ENCODE measurements around the gene DNAI7. TPM values are rescaled to one million over a fixed set of nuclear protein-coding genes. Genes with fewer than 3 reads are reported as not detected.

The DNAI7 gene
- polyA plus RNA-seq, 3 donors from 2014 or later: 0.21 TPM; not detected in 2

DNA sequence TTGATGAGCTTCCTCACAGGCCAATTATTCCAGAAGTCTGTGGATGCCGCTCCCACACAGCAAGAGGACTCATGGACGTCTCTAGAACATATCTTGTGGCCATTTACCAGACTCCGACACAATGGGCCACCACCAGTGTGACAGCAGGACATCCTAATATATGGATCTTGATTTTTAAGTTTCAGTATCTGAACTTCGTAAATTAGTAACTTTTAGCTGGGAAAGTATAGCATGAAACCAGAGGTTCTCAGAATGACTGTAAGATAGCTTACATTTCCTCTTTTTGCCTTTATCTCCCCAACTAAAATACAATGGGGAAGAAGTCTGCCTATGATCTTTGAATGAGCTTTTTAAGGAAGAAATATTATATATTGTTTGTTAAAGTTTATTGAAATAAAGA is 87.0 kb downstream of the DNAI7 start:
- H3K9me3 Mint-ChIP-seq: no peaks in the 10 kb centered on the region
- no peaks in the 10 kb centered on the region for H3K27me3 Mint-ChIP-seq (ENCODE audit: low read depth in 3 of 3)
- peaks cover 30 to 37% (median 32%) of the 10 kb centered on the region in 3 donors for H3K36me3 Mint-ChIP-seq
- no peaks in the 10 kb centered on the region for H3K4me1 Mint-ChIP-seq
- DNase-seq: no peak
- no peak overlapping the region for H3K4me3 Mint-ChIP-seq
- peak overlapping the region in 2 of 6 donors; percentile 10 to 34 for H3K27ac Mint-ChIP-seq

- peaks cover 37 to 39% (median 38%) of the 10 kb centered on the region in 3 donors for H3K36me3 Mint-ChIP-seq
- no peak overlapping the region for H3K4me3 Mint-ChIP-seq
- no peak for DNase-seq
- H3K27me3 Mint-ChIP-seq (ENCODE audit: low read depth in 3 of 3): no peaks in the 10 kb centered on the region
- H3K9me3 Mint-ChIP-seq: no peaks in the 10 kb centered on the region
- H3K27ac Mint-ChIP-seq: peak overlapping the region in 2 of 6 donors; percentile 16 to 51
- H3K4me1 Mint-ChIP-seq: no peaks in the 10 kb centered on the region
Observed at GRCh38 chr12:25106818-25107217, 88.1 kb downstream of the DNAI7 start.

- no peak for DNase-seq
- Mint-ChIP-seq H3K4me1 (peaks cover 0 to 6% of the 10 kb centered on the region in 2 donors), H3K9me3 (no peaks in the 10 kb centered on the region), H3K36me3 (peaks cover 22 to 35% (median 33%) of the 10 kb centered on the region in 3 donors), H3K27me3 (ENCODE audit: low read depth in 3 of 3) (no peaks in the 10 kb centered on the region), H3K4me3 (no peak overlapping the region), H3K27ac (peak overlapping the region in 3 of 6 donors; percentile 29 to 61 (median 29))
Observed at GRCh38 chr12:25102402-25102801, 92.6 kb downstream of the DNAI7 start.

GRCh38 chr12:25101092-25101445 is 93.9 kb downstream of the DNAI7 start:
- Mint-ChIP-seq H3K36me3 (peaks cover 28 to 43% (median 38%) of the 10 kb centered on the region in 3 donors), H3K4me1 (peaks cover 0 to 6% of the 10 kb centered on the region in 2 donors), H3K4me3 (no peak overlapping the region), H3K27ac (peak overlapping the region in 2 of 6 donors; percentile 10 to 38), H3K27me3 (ENCODE audit: low read depth in 3 of 3) (no peaks in the 10 kb centered on the region), H3K9me3 (no peaks in the 10 kb centered on the region)
- DNase-seq: no peak

- H3K9me3 Mint-ChIP-seq: no peaks in the 10 kb centered on the region
- peak overlapping the region in 5 of 6 donors; percentile 0 to 83 (median 46) for H3K27ac Mint-ChIP-seq
- no peak overlapping the region for H3K4me3 Mint-ChIP-seq
- H3K36me3 Mint-ChIP-seq: peaks cover 33 to 48% (median 44%) of the 10 kb centered on the region in 3 donors
- no peak for DNase-seq
- peaks cover 0 to 6% of the 10 kb centered on the region in 2 donors for H3K4me1 Mint-ChIP-seq
- no peaks in the 10 kb centered on the region for H3K27me3 Mint-ChIP-seq (ENCODE audit: low read depth in 3 of 3)
Observed at GRCh38 chr12:25100194-25101091, 94.5 kb downstream of the DNAI7 start.

- H3K9me3 Mint-ChIP-seq: peaks cover 0 to 2% (median 0%) of the 10 kb centered on the region in 6 donors
- peaks cover 39 to 54% (median 45%) of the 10 kb centered on the region in 3 donors for H3K36me3 Mint-ChIP-seq
Observed at GRCh38 chr12:25099010-25099409, 96.0 kb downstream of the DNAI7 start.

GRCh38 chr12:25089738-25090137 is 105.2 kb downstream of the DNAI7 start:
- Mint-ChIP-seq H3K9me3 (peaks cover 0 to 2% (median 0%) of the 10 kb centered on the region in 6 donors), H3K36me3 (peaks cover 51 to 67% (median 64%) of the 10 kb centered on the region in 3 donors), H3K27ac (peak overlapping the region; percentile 14 to 77 (median 51)), H3K4me3 (peak overlapping the region in 1 of 5 donors; percentile 5), H3K4me1 (peaks cover 25 to 44% of the 10 kb centered on the region in 2 donors), H3K27me3 (ENCODE audit: low read depth in 3 of 3) (no peaks in the 10 kb centered on the region)
- DNase-seq: no peak

More at GRCh38 chr12:25099010-25099409, 96.0 kb downstream of the DNAI7 start:
- H3K4me3 Mint-ChIP-seq: no peak overlapping the region
- H3K4me1 Mint-ChIP-seq: peaks cover 0 to 6% of the 10 kb centered on the region in 2 donors
- DNase-seq: no peak
- no peak overlapping the region for H3K27ac Mint-ChIP-seq
- no peaks in the 10 kb centered on the region for H3K27me3 Mint-ChIP-seq (ENCODE audit: low read depth in 3 of 3)

GRCh38 chr12:25087596-25087995 is 107.4 kb downstream of the DNAI7 start:
- no peak for DNase-seq
- Mint-ChIP-seq H3K27ac (peak overlapping the region; percentile 7 to 82 (median 62)), H3K36me3 (peaks cover 46 to 65% (median 60%) of the 10 kb centered on the region in 3 donors), H3K27me3 (ENCODE audit: low read depth in 3 of 3) (no peaks in the 10 kb centered on the region), H3K9me3 (no peaks in the 10 kb centered on the region), H3K4me3 (no peak overlapping the region), H3K4me1 (peaks cover 25 to 37% of the 10 kb centered on the region in 2 donors)

- Mint-ChIP-seq H3K4me1 (peaks cover 19 to 32% of the 10 kb centered on the region in 2 donors), H3K27me3 (ENCODE audit: low read depth in 3 of 3) (no peaks in the 10 kb centered on the region), H3K4me3 (no peak overlapping the region), H3K9me3 (no peaks in the 10 kb centered on the region), H3K27ac (no peak overlapping the region), H3K36me3 (peaks cover 39 to 58% (median 51%) of the 10 kb centered on the region in 3 donors)
- no peak for DNase-seq
Observed at GRCh38 chr12:25084816-25085215, 110.1 kb downstream of the DNAI7 start.

GRCh38 chr12:25083211-25083610 is 111.7 kb downstream of the DNAI7 start:
- peaks cover 12 to 20% of the 10 kb centered on the region in 2 donors for H3K4me1 Mint-ChIP-seq
- DNase-seq: no peak
- peaks cover 45 to 63% (median 53%) of the 10 kb centered on the region in 3 donors for H3K36me3 Mint-ChIP-seq
- H3K4me3 Mint-ChIP-seq: no peak overlapping the region
- H3K9me3 Mint-ChIP-seq: no peaks in the 10 kb centered on the region
- H3K27ac Mint-ChIP-seq: peak overlapping the region in 1 of 6 donors; percentile 2
- no peaks in the 10 kb centered on the region for H3K27me3 Mint-ChIP-seq (ENCODE audit: low read depth in 3 of 3)

DNA sequence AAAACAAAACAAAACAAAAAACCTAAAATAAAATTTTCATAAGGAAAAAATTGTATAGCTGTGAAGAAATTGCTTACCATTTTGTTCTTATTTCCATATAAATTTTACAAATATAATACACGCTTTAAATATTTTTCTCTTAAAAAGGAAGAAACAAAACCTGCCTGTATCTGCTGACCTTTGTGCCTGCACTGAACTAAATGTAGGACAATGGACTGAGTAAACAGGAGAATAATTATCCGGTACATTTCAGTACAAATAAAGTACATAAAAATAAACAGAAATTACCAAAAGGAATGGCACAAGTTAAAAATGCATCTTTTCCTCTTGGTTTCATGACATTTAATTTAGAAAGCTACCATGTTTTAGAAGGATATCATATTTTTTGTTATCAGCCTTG is 112.3 kb downstream of the DNAI7 start:
- Mint-ChIP-seq H3K36me3 (peaks cover 44 to 61% (median 48%) of the 10 kb centered on the region in 3 donors), H3K27ac (no peak overlapping the region), H3K9me3 (no peaks in the 10 kb centered on the region), H3K27me3 (ENCODE audit: low read depth in 3 of 3) (no peaks in the 10 kb centered on the region), H3K4me3 (no peak overlapping the region), H3K4me1 (peaks cover 6 to 18% of the 10 kb centered on the region in 2 donors)
- no peak for DNase-seq

DNA sequence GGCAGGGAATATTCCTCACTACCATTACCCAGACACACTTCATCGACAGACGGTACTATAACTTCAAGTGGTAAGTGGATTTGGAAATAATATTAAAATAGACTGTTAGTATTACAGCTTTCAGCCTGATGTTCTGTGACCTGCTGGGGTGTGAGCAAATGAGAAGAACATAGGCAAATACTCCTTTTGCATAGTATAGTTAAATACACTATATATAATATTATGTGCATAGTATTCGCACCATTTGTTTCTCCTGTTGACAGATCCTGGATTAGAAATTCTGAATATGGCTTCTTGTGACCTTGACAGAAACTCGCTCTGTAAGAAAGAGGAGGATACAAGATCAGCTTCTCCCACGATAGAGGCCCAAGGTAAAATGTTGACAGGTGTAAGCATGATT is 115.6 kb downstream of the DNAI7 start:
- Mint-ChIP-seq H3K4me3 (no peak overlapping the region), H3K4me1 (peaks cover 5 to 26% of the 10 kb centered on the region in 2 donors), H3K36me3 (peaks cover 24 to 35% (median 27%) of the 10 kb centered on the region in 3 donors), H3K27me3 (ENCODE audit: low read depth in 3 of 3) (no peaks in the 10 kb centered on the region), H3K9me3 (no peaks in the 10 kb centered on the region), H3K27ac (peak overlapping the region in 1 of 6 donors; percentile 40)
- no peak for DNase-seq

GRCh38 chr12:25074954-25075353 is 120.0 kb downstream of the DNAI7 start:
- H3K27me3 Mint-ChIP-seq (ENCODE audit: low read depth in 3 of 3): peaks cover 0 to 2% (median 0%) of the 10 kb centered on the region in 3 donors
- peaks cover 8 to 38% of the 10 kb centered on the region in 2 donors for H3K4me1 Mint-ChIP-seq
- H3K27ac Mint-ChIP-seq: peak overlapping the region in 1 of 6 donors; percentile 8
- H3K36me3 Mint-ChIP-seq: peaks cover 31 to 34% (median 32%) of the 10 kb centered on the region in 3 donors
- no peak overlapping the region for H3K4me3 Mint-ChIP-seq
- no peaks in the 10 kb centered on the region for H3K9me3 Mint-ChIP-seq
- no peak for DNase-seq

DNA sequence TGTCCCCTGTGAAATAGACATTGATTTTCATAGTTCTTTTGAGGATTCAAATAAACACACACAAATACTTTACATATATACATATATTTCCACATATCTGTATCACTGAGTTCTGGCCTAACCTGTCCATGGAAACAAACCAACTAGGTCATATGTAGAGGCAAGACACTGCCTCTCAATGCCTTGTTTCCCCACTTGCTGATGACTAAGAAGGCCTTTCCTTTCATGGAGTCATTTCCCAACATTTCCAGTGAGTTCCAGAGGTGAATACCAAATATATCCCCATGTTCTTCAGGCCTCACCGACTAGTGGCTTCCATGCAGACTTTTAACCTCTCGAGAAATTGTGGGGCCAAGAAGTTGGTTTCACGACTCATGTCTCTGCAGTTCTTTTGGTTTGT is 120.8 kb downstream of the DNAI7 start:
- peak overlapping the region in 4 of 6 donors; percentile 3 to 13 (median 8) for H3K27ac Mint-ChIP-seq
- peaks cover 9 to 47% of the 10 kb centered on the region in 2 donors for H3K4me1 Mint-ChIP-seq
- H3K9me3 Mint-ChIP-seq: no peaks in the 10 kb centered on the region
- H3K4me3 Mint-ChIP-seq: no peak overlapping the region
- H3K36me3 Mint-ChIP-seq: peaks cover 27 to 34% (median 33%) of the 10 kb centered on the region in 3 donors
- peaks cover 0 to 2% (median 0%) of the 10 kb centered on the region in 3 donors for H3K27me3 Mint-ChIP-seq (ENCODE audit: low read depth in 3 of 3)
- no peak for DNase-seq
